OCI-LY1 (cell line): ENCODE measurements around the gene IFNA21.
"Not testable (repeated sequence)": the region's sequence is repeated elsewhere in the genome, so short reads cannot be mapped to it uniquely, and the experiment has no call there.

Experiments used
- H2AFZ ChIP-seq: fragments of 200-600 bp; sonication (generic), shearing (Covaris generic); 2 replicates; pipeline ENCODE4 v1.6.0; 2014; ENCODE audit warnings: antibody characterized with exemption, mild to moderate bottlenecking, low read length
- H3F3A ChIP-seq: fragments of 200-600 bp; sonication (generic), shearing (Covaris generic); 2 replicates; pipeline ENCODE4 v1.6.0; 2014; ENCODE audit warnings: mild to moderate bottlenecking, antibody characterized with exemption, low read length, moderate library complexity; ENCODE audit not compliant: insufficient read depth
- H3K27ac ChIP-seq: fragments of 200-600 bp; sonication (generic); 2 replicates; pipeline ENCODE4 v1.5.1; 2014; ENCODE audit warnings: low read length, mixed run types, mild to moderate bottlenecking, low read depth; ENCODE audit not compliant: poor library complexity, severe bottlenecking
- H3K27me3 ChIP-seq: fragments of 200-600 bp; sonication (generic); 2 replicates; pipeline ENCODE4 v1.6.0; 2014; ENCODE audit warnings: antibody characterized with exemption, mild to moderate bottlenecking, low read length, moderate library complexity; ENCODE audit not compliant: insufficient read depth
- H3K36me3 ChIP-seq: fragments of 200-600 bp; sonication (generic); 2 replicates; pipeline ENCODE4 v1.6.1; 2014; ENCODE audit warnings: mild to moderate bottlenecking, antibody characterized with exemption, low read length, moderate library complexity, mixed read lengths; ENCODE audit not compliant: insufficient read depth
- H3K4me1 ChIP-seq: fragments of 200-600 bp; sonication (generic); 2 replicates; pipeline ENCODE4 v1.5.1; 2014; ENCODE audit warnings: mild to moderate bottlenecking, low read length, moderate library complexity; ENCODE audit not compliant: insufficient read depth, severe bottlenecking
- H3K4me2 ChIP-seq: fragments of 200-600 bp; sonication (generic), shearing (Covaris generic); 2 replicates; pipeline ENCODE4 v1.6.1; 2014; ENCODE audit warnings: low read length
- H3K4me3 ChIP-seq: fragments of 200-600 bp; sonication (generic); 2 replicates; pipeline ENCODE4 v1.5.1; 2014; ENCODE audit warnings: low read length, low read depth, mild to moderate bottlenecking, mixed read lengths; ENCODE audit not compliant: poor library complexity, severe bottlenecking
- H3K79me2 ChIP-seq: fragments of 200-600 bp; shearing (Covaris generic); 2 replicates; pipeline ENCODE4 v1.6.1; 2016; ENCODE audit warnings: mixed run types, low read length, mixed read lengths; ENCODE audit not compliant: insufficient read depth
- H3K9ac ChIP-seq: fragments of 200-600 bp; sonication (generic), shearing (Covaris generic); 2 replicates; pipeline ENCODE4 v1.6.1; 2014; ENCODE audit warnings: mild to moderate bottlenecking, low read length, mixed read lengths
- H3K9me2 ChIP-seq: fragments of 200-600 bp; sonication (generic), shearing (Covaris generic); 2 replicates; pipeline ENCODE4 v1.6.1; 2014; ENCODE audit warnings: low read depth, mild to moderate bottlenecking, low read length, mixed read lengths
- H3K9me3 ChIP-seq: fragments of 200-600 bp; shearing (Covaris generic); 2 replicates; pipeline ENCODE4 v1.6.1; 2014; ENCODE audit warnings: low read length, mixed read lengths
- H4K20me1 ChIP-seq: fragments of 200-600 bp; sonication (generic), shearing (Covaris generic); 2 replicates; pipeline ENCODE4 v1.6.0; 2016; ENCODE audit warnings: mild to moderate bottlenecking, low read length; ENCODE audit not compliant: insufficient read depth
- EZH2 ChIP-seq: fragments of 200-600 bp; sonication (generic), shearing (Covaris generic); IDR thresholded peaks from 2 replicates; pipeline ENCODE4 v1.8.0; 2017; ENCODE audit warnings: borderline replicate concordance, mixed run types, mild to moderate bottlenecking, antibody characterized with exemption, low read length, moderate library complexity, mixed read lengths
- TF ChIP-seq, protein P1 (sequence below): fragments of 200-600 bp; sonication (generic), shearing (Covaris generic); IDR thresholded peaks from 2 replicates; pipeline ENCODE4 v1.5.1; 2017; ENCODE audit warnings: mild to moderate bottlenecking, antibody characterized with exemption, low read length, moderate library complexity, mixed read lengths

IFNA21 gene

DNA sequence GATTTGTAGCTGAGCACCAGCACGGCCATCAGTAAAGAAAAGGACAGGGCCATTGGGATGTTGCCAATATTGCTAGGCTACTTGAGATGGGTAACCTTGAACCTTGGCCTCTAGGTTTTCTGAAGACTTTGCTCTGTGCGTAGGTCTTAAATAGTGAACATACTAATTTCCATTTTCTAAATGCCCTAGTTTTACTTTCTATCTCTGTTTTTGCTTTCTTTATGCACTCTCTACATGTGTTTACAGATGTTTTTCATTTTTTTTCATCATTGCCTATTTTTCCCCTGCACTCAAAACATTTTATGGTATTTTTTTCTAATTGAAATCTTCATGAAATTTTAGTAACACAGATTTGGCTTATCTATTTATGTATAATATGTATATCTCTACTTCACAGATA, at the start of gene IFNA21:
TSS of gene IFNA21 (minus strand) at position 101 of the 400 bp plus-strand sequence. CDS start at position 53, 48 bp downstream.
- H3K9ac ChIP-seq, H3K4me2 ChIP-seq, H3K9me2 ChIP-seq, H3K79me2 ChIP-seq, H3F3A ChIP-seq, H3K36me3 ChIP-seq, H3K4me3 ChIP-seq, H2AFZ ChIP-seq, H3K4me1 ChIP-seq, H4K20me1 ChIP-seq, H3K27ac ChIP-seq, H3K9me3 ChIP-seq, H3K27me3 ChIP-seq: not testable (repeated sequence)

GRCh38 chr9:21213411-21214326, 47.2 kb upstream of the IFNA21 start:
- not testable (repeated sequence) for H3K4me3 ChIP-seq, H3K79me2 ChIP-seq, H3K4me1 ChIP-seq, H3F3A ChIP-seq, H3K4me2 ChIP-seq, H3K9me3 ChIP-seq, H3K27ac ChIP-seq, H3K27me3 ChIP-seq, H3K36me3 ChIP-seq, H3K9me2 ChIP-seq, H4K20me1 ChIP-seq, H2AFZ ChIP-seq, H3K9ac ChIP-seq
- TF ChIP-seq, protein P1, sequence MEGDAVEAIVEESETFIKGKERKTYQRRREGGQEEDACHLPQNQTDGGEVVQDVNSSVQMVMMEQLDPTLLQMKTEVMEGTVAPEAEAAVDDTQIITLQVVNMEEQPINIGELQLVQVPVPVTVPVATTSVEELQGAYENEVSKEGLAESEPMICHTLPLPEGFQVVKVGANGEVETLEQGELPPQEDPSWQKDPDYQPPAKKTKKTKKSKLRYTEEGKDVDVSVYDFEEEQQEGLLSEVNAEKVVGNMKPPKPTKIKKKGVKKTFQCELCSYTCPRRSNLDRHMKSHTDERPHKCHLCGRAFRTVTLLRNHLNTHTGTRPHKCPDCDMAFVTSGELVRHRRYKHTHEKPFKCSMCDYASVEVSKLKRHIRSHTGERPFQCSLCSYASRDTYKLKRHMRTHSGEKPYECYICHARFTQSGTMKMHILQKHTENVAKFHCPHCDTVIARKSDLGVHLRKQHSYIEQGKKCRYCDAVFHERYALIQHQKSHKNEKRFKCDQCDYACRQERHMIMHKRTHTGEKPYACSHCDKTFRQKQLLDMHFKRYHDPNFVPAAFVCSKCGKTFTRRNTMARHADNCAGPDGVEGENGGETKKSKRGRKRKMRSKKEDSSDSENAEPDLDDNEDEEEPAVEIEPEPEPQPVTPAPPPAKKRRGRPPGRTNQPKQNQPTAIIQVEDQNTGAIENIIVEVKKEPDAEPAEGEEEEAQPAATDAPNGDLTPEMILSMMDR, result peak; percentile 60

GRCh38 chr9:21212160-21212559, 45.7 kb upstream of the IFNA21 start:
- not testable (repeated sequence) for H3K9me3 ChIP-seq, H3K27me3 ChIP-seq, H3K79me2 ChIP-seq, H3K4me3 ChIP-seq, H3K4me2 ChIP-seq, H3K9ac ChIP-seq, H3K4me1 ChIP-seq, H3K27ac ChIP-seq, H4K20me1 ChIP-seq, H3K36me3 ChIP-seq, H3K9me2 ChIP-seq, H2AFZ ChIP-seq, H3F3A ChIP-seq

DNA sequence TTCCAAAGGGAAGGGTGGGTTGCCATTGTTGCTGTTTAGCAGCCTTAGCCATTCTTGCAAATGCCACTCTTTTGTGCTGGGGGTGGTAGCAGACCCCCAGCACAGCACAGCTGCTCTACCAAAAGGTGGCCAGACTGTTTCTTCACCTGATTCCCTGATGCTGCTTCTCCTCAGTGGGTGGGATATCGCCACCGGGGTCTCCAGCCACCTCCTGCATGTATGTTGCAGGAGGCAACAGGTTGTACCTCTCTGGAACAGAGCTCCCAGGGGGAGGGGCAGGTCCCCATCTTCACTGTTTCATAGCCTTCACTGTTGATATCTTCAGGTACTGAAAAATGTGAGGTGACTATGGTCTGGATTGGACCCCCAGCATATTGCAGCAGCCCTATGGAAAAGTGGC, 44.3 kb upstream of the IFNA21 start:
- H2AFZ ChIP-seq, H3K9me2 ChIP-seq, H3K27ac ChIP-seq, H4K20me1 ChIP-seq, H3K9ac ChIP-seq, H3K4me3 ChIP-seq, H3K27me3 ChIP-seq, H3K36me3 ChIP-seq, H3K4me1 ChIP-seq, H3K4me2 ChIP-seq, H3K79me2 ChIP-seq, H3K9me3 ChIP-seq, H3F3A ChIP-seq: not testable (repeated sequence)

- no peak overlapping the region for H2AFZ ChIP-seq
- no peaks in the 10 kb centered on the region for H3K9me2 ChIP-seq
- H3K9me3 ChIP-seq, result no peaks in the 10 kb centered on the region
- H3K27me3 ChIP-seq, result no peaks in the 10 kb centered on the region
- H3F3A ChIP-seq, result no peaks in the 10 kb centered on the region
- no peak overlapping the region for H3K4me3 ChIP-seq
- no peaks in the 10 kb centered on the region for H3K36me3 ChIP-seq
- H3K4me1 ChIP-seq, result no peaks in the 10 kb centered on the region
- no peaks in the 10 kb centered on the region for H3K79me2 ChIP-seq
- no peak for TF ChIP-seq EZH2
- TF ChIP-seq, protein P1, result no peak
- H3K9ac ChIP-seq, result no peak overlapping the region
- no peak overlapping the region for H3K27ac ChIP-seq
- H4K20me1 ChIP-seq, result no peaks in the 10 kb centered on the region
- H3K4me2 ChIP-seq, result no peak overlapping the region
Observed at GRCh38 chr9:21210311-21210710, 43.9 kb upstream of the IFNA21 start.

GRCh38 chr9:21207043-21207442, 40.6 kb upstream of the IFNA21 start, which contains the start of gene IFNA10:
TSS of gene IFNA10 (minus strand) at chr9:21207143. CDS start at chr9:21207097, 46 bp downstream.
- H3K9ac ChIP-seq, H3K4me2 ChIP-seq, H3K4me1 ChIP-seq, H4K20me1 ChIP-seq, H3K36me3 ChIP-seq, H3K9me3 ChIP-seq, H3K27me3 ChIP-seq, H3K4me3 ChIP-seq, H3K79me2 ChIP-seq, H2AFZ ChIP-seq, H3K27ac ChIP-seq, H3F3A ChIP-seq, H3K9me2 ChIP-seq: not testable (repeated sequence)
